GM21717 (cell line): ENCODE data around the gene OTUD3.
"Not testable (repeated sequence)": the region's sequence is repeated elsewhere in the genome, so short reads cannot be mapped to it uniquely, and the experiment has no call there.

ENCODE experiments used
- ATAC-seq: cut with Tn5 transposase; IDR thresholded peaks from one replicate; pipeline ENCODE4 v1.9.1; 2021; ENCODE audit warnings: mild to moderate bottlenecking, moderate library complexity; ENCODE audit not compliant: unreplicated experiment

The OTUD3 gene

DNA sequence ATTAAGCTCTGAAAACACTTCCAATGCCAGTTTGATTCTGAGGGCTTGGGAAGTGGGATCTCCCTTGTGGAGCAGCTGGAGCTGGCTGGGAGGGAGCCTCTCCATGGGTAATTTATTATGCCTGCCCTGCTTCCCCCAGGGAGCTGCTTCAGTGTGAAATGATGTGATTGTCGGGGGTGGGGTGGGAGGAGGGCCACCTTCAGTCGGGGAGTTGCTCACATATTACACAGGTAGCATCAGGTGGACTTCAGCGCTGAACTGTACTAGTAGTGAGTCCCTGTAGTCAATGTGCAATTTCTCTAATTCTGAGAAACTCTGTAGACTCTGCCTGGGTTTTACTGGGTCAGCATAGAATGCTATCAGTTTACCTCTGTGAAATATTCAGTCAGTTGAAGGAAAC, 28.5 kb downstream of the OTUD3 start:
- ATAC-seq, result no peak

DNA sequence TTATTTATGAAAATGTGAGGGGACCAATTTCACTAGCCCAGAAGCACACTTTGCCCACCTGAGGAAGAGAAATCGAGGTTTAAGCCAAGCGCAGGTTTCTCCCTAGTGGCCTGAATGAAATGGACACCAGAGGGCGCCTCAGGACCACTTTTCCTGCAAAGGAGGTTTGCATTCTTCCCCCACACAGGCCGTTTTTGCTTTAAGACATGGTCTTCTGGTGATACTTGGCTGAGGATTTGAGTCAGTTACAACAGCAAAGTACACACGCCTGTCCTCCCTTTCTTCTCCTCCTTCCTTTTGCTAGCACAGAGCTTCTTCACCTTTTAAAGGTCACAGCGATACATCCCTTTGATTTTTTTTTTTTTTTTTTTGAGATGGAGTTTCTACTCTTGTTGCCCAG, 35.9 kb downstream of the OTUD3 start:
- ATAC-seq, result no peak

DNA sequence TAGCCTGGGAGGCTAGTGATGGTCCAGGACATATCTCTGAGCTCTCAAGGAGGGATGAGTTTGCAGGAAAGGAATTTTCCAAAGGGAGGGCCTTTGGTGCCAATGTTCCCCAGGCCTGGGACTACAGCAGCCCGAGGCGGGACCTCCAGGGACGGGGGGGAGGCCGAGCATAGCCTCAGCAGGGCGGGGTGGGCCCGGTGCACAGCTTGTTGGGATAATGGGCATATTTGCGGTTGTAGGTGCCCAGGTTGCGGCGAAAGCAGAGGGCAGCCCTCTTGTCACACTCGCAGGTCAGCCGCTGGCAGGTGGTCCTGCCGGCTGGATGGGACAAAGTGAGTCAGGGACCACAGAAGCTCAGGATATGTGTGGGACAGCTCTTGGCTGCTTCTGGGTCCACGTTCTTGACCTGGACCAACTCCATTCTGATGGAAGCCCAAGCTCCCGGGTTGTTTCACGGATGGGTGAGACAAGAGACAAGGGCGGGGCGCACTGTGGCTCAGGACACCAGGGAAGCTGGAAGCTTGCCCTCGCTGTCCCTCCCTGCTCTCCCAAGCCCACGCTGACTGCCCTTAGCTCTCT, 38.0 kb downstream of the OTUD3 start:
- no peak for ATAC-seq

DNA sequence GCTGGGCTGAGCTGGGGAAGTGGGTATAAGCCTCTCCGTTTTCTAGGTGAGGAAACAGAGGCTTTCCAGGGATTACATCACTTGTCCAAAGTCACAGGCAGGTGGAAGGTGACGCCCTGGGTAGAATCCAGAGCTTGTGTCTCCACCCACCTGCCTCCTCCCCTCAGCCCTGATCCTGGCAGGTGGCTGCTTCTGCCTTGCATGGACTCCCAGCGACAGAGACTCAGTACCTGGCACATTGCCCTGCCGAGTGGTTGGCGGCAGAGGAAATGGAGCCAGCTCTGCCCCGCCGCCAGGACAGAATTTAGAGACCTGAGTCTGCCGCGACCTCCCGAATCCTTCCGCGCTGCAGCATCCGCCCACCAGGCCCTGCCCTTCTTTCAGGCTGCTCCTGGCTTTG, 39.1 kb downstream of the OTUD3 start:
- no peak for ATAC-seq

DNA sequence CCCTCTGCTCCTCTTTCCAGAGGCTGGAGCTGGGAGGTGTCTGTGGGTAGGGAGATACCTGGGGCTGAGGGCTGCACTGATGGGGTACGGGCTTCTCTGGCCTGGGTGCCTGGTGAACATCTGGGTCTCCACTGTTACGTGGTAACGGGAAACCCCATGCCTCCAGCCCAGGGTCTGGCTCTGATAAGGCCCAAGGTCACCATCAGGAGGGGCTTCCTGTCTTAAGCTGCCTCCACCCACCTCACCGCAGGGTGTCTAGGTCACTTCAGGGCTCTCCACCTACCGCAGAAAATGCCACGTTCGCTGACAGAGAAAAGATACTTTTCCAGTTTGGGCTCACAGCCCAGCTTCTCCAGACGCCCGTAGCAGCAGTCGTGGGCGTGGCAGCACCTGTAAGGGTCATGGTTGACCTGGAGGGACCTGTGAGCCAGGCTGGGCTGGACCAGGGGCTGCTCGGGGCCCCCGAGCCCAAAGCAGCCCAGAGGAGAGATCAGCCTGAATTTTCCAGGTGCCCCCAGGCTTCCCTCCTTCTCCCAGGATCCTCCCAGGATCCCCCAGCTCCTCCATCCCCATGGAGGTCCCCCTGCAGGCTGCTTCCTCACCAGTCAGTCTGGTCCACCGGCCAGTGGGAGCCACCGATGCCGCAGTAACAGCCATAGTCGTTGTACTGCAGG, 40.0 kb downstream of the OTUD3 start:
- ATAC-seq, result no peak

DNA sequence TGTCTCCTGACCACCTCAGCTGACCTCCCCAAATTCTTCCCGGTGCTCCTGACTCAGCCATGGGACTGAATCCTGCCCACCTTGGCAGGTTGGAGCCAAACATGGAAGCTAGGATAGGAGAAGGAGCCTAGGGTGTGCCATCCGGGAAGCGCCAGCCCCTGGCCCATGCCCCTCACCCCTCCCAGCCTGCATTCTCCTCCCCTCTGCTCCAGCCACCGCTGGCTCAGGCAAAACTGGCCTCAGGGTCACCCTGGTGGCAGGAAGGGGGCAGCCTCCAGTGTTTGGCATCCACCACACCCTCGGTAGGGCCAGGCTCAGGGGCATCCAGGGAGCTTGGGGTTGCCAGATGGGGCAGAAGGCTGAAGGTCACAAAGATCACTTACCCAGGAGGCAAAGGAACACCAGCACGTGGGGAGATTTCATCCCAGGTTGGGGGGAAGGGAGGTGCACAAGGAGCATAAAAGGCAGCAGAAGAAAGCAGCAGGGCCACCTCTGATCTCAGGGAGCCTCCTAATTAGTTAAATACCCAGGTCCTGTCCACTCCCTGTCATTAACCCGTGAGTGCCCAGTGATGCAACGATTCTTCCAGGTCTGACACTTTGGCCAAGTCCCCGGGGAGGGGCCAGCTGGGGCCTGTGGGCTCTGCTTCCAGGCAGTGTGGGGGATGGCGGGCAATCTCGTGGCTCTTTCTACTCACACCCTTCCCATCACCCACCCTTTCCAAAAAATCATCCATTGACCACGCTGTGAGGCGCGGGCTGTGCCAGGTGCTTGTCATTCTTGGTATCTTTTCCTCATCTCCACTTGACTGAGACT, 41.1 kb downstream of the OTUD3 start, which contains the start of gene PLA2G2E:
TSS of gene PLA2G2E (minus strand) at position 481 of the 816 bp plus-strand sequence. CDS start at position 423, 58 bp downstream.
- ATAC-seq, result no peak

DNA sequence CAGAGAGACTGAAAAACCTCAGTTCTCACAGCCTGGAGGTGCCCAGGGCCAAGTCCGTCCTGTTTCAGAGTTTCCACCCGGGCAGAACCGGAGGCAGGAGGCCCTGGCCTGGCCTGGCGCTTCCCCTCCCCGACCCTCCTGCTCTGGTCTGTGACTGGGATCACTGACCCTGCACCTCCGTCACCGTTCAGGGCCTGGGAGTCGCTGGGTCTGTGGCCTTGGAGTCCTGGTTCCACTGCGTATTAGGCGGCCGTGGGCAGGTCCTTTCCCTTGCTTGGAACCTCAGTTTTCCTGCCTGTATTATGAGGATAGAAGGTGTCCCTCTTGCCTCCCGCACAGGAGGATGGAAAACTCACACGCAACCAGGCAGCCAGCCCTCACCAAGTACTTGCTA, 41.8 kb downstream of the OTUD3 start:
- ATAC-seq, result no peak

DNA sequence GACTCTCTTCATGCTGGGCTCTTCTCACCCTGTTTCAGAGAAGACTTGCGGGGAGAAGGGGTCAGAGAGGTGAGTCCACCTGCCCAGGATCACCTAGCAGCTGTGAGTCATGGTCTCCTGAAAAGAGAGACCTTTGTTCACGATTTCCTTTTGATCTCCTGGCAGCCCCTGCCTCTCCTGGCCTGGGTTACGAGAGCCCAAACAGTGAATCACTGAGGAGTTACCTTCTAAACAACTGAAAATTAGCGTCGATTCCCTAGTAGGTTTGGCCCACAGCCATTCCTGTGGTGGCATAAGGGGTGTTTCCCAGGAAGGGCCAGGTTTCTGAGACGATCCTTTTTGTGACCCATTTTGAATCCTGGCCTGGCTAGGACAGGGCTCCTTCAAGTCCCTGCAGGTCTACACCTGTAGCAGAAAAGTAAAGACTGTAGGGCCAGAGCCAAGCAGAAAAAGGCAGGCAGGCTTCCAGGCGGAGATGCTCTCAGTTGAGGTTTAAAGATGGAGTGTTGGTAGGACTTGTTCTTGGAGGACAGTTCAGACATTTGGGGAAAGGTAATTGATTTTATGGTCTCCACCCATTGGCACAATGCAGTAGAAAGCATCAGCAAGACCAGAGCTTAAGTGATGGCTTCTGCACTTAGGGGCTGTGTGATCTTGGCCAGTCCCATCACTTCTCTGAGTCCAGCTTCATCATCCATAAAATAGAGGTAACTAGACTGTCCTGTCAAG, 43.3 kb downstream of the OTUD3 start:
- no peak for ATAC-seq

DNA sequence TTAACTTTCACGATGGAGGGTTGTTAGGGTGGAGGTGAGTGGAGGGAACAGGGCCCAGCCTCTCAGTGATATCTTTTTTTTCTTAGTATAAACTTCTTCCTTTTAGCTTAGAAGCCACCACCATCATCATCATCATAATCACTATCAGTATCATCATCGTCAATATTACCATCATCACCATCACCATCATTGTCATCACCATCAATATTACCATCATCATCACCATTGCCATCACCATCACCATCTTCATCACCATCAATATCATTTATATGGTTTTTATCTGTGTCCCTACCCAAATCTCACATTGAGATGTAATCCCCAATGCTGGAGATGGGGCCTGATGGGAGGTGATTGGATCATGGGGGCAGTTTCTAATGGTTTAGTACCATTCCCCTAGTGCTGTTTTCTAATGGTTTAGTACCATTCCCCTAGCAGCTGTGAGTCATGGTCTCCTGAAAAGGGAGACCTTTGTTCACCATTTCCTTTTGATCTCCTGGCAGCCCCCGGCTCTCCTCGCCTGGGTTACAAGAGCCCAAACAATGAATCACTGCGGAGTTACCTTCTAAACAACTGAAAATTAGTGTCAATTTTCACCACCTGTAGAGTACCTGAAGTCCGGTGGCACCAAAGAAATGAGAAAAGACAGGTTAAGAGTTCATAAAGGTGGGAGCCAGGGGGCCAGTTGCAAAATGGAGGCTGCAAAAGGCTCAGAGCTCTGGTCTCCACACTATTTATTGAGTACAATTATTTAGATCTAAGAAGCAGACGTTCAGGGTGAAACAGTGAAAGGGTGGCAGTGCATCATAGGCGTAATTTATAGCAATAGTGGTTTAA, 44.3 kb downstream of the OTUD3 start:
- no peak for ATAC-seq

DNA sequence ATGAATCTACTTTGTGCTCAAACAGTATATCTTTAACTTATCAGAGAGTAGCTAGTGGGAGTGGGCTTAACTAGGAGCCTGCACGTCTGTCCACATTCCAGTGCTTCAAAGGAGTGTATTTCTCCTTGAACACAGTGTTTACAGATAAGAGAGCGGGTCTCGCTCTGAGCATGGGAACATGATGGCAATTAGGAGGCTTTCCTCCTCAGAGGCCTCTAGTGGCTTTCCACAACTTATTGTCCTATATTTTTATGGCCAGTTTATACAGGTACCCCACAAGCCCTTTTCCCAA, 44.9 kb downstream of the OTUD3 start:
- ATAC-seq, result not testable (repeated sequence)

DNA sequence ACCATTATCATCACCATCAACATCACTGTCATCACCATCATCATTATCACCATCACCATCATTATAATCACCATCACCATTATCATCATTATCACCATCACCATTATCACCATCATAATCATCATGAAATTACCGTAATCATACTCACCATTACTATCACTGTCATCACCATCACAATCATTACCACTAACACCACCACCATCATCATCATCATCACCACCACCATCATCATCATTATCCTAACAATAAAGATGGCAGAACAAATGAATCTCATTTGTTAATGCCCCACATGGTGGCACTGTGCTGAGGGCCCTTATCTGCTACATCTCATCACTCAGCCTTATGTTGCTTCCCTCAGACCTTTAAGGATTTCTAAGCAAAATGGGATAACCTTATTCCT, 50.7 kb downstream of the OTUD3 start:
- ATAC-seq, result no peak

DNA sequence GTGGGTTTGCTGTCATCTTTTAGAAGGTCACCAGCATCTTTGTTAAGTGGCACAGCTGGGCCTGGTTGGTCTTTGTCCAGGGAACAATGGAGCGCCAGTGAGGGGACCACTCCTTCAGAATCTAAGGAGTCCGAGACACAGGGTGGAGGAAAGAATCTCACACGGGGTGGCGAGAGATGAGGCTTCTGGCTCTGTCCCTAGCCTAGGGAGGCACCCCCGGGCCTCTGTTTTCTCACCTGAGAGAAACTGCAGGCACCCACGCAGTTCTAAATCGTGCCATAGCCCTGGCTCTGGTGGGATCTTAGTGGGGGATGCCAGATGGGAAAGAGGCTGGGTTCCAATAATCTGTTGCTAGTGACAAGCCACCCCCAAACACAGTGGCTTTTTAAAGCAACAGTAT, 52.1 kb downstream of the OTUD3 start:
- ATAC-seq, result no peak

DNA sequence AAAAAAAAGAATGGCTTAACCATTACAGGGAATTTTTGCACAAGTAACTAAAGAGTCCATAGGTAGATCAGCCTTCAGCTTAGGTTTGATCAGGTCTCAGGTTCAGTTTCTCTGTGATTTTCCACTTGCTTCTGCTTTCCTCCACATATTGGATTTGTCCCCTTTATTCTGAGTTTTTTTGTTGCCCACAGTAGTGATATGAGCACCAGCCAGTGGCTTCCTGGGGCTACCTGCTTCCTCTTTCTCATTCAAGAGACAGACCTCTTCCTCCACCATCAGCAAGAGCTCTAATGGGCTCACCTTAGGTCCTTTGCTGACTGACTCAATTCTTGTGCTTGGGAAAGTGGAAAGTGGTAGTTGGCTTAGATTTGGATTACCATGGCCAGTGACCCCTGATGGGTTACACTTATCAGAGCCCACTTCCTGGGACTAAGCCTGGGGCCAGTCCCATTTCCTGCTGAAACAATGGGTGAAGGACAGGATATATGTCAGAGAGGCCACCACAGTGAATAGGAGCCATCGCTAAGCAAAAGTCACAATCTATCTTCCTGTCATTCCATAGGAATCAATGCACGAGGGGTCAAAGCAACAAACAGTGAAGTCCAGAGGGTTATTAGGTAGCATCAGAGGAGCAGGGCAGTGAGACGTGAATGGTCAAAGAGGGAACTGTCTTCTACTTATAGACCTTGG, 54.0 kb downstream of the OTUD3 start:
- no peak for ATAC-seq

DNA sequence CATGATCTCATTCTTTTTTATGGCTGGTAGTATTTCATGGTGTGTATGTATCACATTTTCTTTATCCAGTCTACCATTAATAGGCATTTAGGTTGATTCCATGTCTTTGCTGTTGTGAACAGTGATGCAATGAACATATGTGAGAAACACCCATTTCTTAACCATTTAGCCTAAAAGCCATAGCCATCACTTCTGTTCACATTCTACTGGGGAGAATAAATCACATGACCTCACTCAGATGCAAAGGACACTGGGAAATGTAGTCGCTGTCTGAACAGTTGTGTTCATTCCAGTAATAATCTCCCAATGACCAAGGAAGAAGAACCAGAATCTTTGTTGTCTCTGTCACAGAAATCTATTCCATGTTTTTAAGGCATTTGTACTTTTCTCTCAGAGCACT, 56.3 kb downstream of the OTUD3 start:
- ATAC-seq, result no peak

DNA sequence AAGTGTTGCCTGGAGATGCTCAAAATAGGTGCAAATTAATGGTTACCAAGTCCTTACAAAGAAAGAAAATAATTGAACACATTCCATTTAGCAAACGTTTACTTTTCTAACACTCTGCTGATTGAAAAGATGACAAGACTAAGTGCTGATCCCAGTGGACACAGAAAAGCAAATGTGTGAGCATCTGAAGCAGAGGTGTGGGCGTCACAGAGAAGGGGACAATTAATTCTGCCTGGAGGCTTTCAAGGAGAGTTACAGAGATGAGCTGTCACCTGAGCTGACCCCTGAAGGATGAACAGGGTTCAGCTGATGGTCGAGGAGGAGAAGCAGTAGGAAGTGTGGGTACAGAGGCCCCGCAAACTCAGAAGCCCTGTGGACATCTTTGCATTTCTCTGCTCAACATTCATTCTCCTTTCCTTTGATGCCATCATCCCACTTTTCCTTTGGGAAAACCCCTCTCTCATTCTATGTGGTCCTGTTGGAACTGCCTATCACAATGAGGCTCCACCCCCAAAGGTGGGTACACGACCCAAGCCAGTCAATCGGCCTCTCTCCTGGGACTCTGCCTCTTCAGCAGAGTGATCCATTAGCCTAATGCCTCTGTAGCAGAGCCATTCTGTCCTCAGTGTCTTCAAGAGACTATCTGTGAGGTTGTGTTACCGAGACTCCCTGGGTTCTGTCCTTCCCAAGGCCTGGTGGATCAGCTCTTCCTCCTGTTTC, 58.5 kb downstream of the OTUD3 start:
- ATAC-seq, result no peak

DNA sequence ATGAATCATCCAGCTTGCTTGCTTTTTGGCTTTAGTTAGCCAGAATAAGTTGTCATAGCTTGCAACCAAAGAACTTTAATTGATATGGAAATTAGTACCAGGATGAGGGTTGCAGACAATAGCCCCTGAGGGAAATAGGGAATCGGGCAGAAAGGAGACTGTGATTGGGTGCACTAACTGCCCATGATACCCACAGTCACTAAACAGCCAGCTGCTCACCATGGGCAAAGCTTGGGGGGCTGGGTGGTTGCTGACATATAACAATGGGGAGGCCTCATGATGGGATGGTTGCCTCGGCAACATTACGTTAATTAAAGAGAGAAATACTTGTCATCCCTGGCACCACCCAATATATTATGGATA, 59.0 kb downstream of the OTUD3 start:
- ATAC-seq, result no peak

DNA sequence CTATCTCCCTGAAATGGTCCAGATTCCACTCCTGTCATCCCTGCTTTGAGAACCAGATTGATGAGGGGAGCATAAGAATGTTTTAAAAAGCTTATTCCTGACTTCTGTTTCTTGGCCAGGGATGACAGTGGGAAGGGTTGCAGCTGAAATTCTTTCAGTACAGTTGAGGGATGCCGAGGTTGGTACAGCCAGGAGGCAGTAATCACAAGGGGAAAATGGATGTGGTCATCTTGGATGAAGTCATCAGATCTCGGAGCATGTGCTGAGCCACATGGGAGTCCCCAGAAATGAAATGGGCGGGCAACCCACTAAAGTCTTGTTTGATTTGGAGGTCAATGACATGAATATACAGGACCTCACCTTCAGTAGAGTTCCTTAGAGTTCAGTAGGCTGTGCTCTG, 59.9 kb downstream of the OTUD3 start:
- no peak for ATAC-seq

DNA sequence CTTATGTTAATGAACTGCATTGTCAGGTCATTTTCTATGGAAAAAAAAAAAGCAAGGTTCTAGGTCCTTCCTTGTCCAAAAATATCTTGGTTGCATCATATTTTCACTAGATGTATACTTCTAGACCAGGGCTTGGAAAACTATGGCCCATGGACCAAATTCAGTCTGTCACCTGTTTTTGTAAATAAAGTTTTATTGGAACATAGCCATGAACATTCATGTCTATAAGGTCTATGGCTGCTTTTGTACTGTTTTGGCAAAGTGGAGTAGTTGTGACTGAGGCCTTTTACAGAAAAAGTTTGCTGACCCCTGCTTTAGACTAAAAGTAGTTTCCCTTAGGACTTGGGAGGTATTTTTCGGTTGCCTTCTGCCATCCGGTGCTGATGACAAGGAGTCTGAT, 60.5 kb downstream of the OTUD3 start:
- ATAC-seq, result no peak

DNA sequence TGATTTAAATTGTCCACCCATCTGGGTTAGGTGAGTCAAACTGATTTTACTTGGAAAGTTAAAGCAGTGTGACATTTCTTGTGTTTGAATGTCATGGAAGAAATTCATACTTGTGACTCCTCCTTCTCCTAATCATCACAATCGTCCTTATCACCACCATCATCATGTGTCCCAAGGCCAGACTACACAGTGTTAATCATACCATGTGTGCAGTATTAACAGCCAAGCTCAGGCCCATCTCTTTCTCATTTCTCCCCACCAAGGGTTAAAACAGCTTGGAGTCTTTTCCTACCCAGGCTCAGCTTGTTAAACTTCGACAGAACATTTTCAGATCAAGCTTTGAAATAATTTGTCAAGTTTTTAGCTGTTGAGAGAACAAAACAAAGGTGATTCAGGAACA, 63.7 kb downstream of the OTUD3 start:
- ATAC-seq, result no peak

DNA sequence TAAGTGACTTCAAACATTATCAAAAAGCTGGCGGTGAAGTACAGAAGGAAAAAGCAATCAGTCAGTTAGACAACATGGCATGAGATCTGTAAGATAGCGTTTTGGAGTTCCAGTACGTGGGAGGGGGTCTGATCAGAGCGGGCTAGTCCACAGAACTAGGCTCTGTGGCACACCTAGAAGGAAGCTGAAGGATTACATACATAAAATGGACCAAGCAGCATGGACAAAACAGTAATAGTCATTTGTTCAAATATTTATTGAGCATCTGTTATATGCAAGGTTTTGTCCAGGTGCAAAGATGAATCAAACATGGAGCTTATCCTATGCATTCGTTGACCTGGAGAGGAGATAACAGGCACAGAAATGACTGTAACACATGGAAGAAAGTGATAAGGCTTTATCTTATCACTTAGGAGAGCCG, 64.1 kb downstream of the OTUD3 start:
- ATAC-seq, result no peak
